GM18507 (cell line): Measurements from ENCODE around the gene SARDH.
"Not testable (repeated sequence)": the region's sequence is repeated elsewhere in the genome, so short reads cannot be mapped to it uniquely, and the experiment has no call there.

ENCODE experiments used
- DNase-seq: peaks from one replicate; pipeline ENCODE4 v3.0.0; 2011; ENCODE audit warnings: low read depth; ENCODE audit not compliant: insufficient read length; ENCODE audit errors: extremely low spot score
- FAIRE-seq: peaks from 2 replicates; lab custom pipeline; 2011; peaks lifted over from hg19 to GRCh38; lab: Jason Lieb, UNC

SARDH gene

GRCh38 chr9:133680250-133680975 lies 57.7 kb downstream of the SARDH start:
- FAIRE-seq (no peak), DNase-seq (no peak)

GRCh38 chr9:133679466-133680061 lies 58.6 kb downstream of the SARDH start:
- FAIRE-seq (no peak), DNase-seq (no peak)

- no peak for FAIRE-seq
- DNase-seq, result no peak
These were observed 59.1 kb downstream of the SARDH start for GRCh38 chr9:133679056-133679455.

GRCh38 chr9:133677126-133678010 lies 60.8 kb downstream of the SARDH start:
- FAIRE-seq (no peak), DNase-seq (no peak)

GRCh38 chr9:133676450-133676849 lies 61.7 kb downstream of the SARDH start:
- DNase-seq (no peak), FAIRE-seq (no peak)

- not testable (repeated sequence) for FAIRE-seq, DNase-seq
These were observed 62.4 kb downstream of the SARDH start for GRCh38 chr9:133675796-133676195.

GRCh38 chr9:133674091-133674490 lies 64.1 kb downstream of the SARDH start:
- DNase-seq, result no peak

GRCh38 chr9:133673258-133673655 lies 64.9 kb downstream of the SARDH start:
- no peak for FAIRE-seq

More at GRCh38 chr9:133674091-133674490, 64.1 kb downstream of the SARDH start:
- FAIRE-seq, result no peak

GRCh38 chr9:133672503-133673257 lies 65.5 kb downstream of the SARDH start:
- DNase-seq (no peak), FAIRE-seq (no peak)

More at GRCh38 chr9:133673258-133673655, 64.9 kb downstream of the SARDH start:
- no peak for DNase-seq

- FAIRE-seq, result no peak
These were observed 66.8 kb downstream of the SARDH start for GRCh38 chr9:133671371-133671770.

GRCh38 chr9:133670466-133670865 lies 67.7 kb downstream of the SARDH start:
- FAIRE-seq (no peak), DNase-seq (no peak)

More at GRCh38 chr9:133671371-133671770, 66.8 kb downstream of the SARDH start:
- no peak for DNase-seq

- FAIRE-seq, result no peak
- DNase-seq, result no peak
These were observed 68.9 kb downstream of the SARDH start for GRCh38 chr9:133669182-133669801.

- FAIRE-seq (no peak), DNase-seq (no peak)
These were observed 70.2 kb downstream of the SARDH start for GRCh38 chr9:133667759-133668450.

- DNase-seq, result no peak
- no peak for FAIRE-seq
These were observed 71.3 kb downstream of the SARDH start for GRCh38 chr9:133666845-133667244.

- FAIRE-seq, result no peak
These were observed 71.8 kb downstream of the SARDH start for GRCh38 chr9:133666387-133666786.

GRCh38 chr9:133665535-133665934 lies 72.6 kb downstream of the SARDH start:
- no peak for FAIRE-seq
- DNase-seq, result no peak

More at GRCh38 chr9:133666387-133666786, 71.8 kb downstream of the SARDH start:
- no peak for DNase-seq

GRCh38 chr9:133665096-133665495 lies 73.1 kb downstream of the SARDH start:
- no peak for FAIRE-seq
- DNase-seq, result no peak
